ENCODE results near the gene RBCK1.

RBCK1 gene

GRCh38 chr20:427849-428657 lies 20.0 kb downstream of the RBCK1 start:
- Histone ChIP-seq H3K4me1 (ENCODE audit: insufficient read depth, low read length, severe bottlenecking) (no peaks in the 10 kb centered on the region), H3K4me3 (ENCODE audit: low read depth, low read length, poor library complexity, severe bottlenecking) (no peak overlapping the region), H3K9me3 (ENCODE audit: low read length) (no peaks in the 10 kb centered on the region), H3K27ac (ENCODE audit: low read depth, low read length, poor library complexity, severe bottlenecking) (no peak overlapping the region), H3K9ac (ENCODE audit: low read length) (no peak overlapping the region), H3K4me2 (ENCODE audit: low read length) (no peak overlapping the region), H4K20me1 (ENCODE audit: insufficient read depth, low read length) (no peaks in the 10 kb centered on the region), H3K27me3 (ENCODE audit: insufficient read depth, low read length) (no peaks in the 10 kb centered on the region), H3K9me2 (ENCODE audit: low read depth, low read length) (no peaks in the 10 kb centered on the region), H2AFZ (ENCODE audit: low read length) (no peak overlapping the region), H3F3A (ENCODE audit: insufficient read depth, low read length) (no peaks in the 10 kb centered on the region), H3K36me3 (ENCODE audit: insufficient read depth, low read length) (peaks cover 62% of the 10 kb centered on the region), H3K79me2 (ENCODE audit: insufficient read depth, low read length) (no peaks in the 10 kb centered on the region)
- TF ChIP-seq EZH2 (IDR thresholded peaks at IDR 0.05; ENCODE audit: borderline replicate concordance, low read length) = no peak
- no peak for TF ChIP-seq CTCF (IDR thresholded peaks at IDR 0.05; ENCODE audit: low read length)

GRCh38 chr20:428658-429200 lies 20.6 kb downstream of the RBCK1 start:
- Histone ChIP-seq H3K36me3 (ENCODE audit: insufficient read depth, low read length) (peaks cover 61% of the 10 kb centered on the region), H2AFZ (ENCODE audit: low read length) (no peak overlapping the region), H3K27ac (ENCODE audit: low read depth, low read length, poor library complexity, severe bottlenecking) (no peak overlapping the region)

More at GRCh38 chr20:428658-429200, 20.6 kb downstream of the RBCK1 start:
- Histone ChIP-seq H3K4me3 (ENCODE audit: low read depth, low read length, poor library complexity, severe bottlenecking) (no peak overlapping the region), H3K27me3 (ENCODE audit: insufficient read depth, low read length) (no peaks in the 10 kb centered on the region), H3K79me2 (ENCODE audit: insufficient read depth, low read length) (no peaks in the 10 kb centered on the region), H3F3A (ENCODE audit: insufficient read depth, low read length) (no peaks in the 10 kb centered on the region), H3K4me2 (ENCODE audit: low read length) (no peak overlapping the region), H3K9me3 (ENCODE audit: low read length) (no peaks in the 10 kb centered on the region), H3K9ac (ENCODE audit: low read length) (no peak overlapping the region), H4K20me1 (ENCODE audit: insufficient read depth, low read length) (no peaks in the 10 kb centered on the region), H3K9me2 (ENCODE audit: low read depth, low read length) (no peaks in the 10 kb centered on the region), H3K4me1 (ENCODE audit: insufficient read depth, low read length, severe bottlenecking) (peaks cover 4% of the 10 kb centered on the region)
- TF ChIP-seq CTCF (IDR thresholded peaks at IDR 0.05; ENCODE audit: low read length) (no peak), EZH2 (IDR thresholded peaks at IDR 0.05; ENCODE audit: borderline replicate concordance, low read length) (no peak)
